Dendritic cell treated with granulocyte-macrophage colony-stimulating factor and Interleukin-4, amounts not matched to agents 40 ng/mL and 50 ng/mL, for 4 days (primary cell): Measurements from ENCODE around the gene MPZL2.

Experiments used
- H3K27ac Mint-ChIP-seq: one replicate; pipeline ENCODE4 v1.8.0; 2022; ENCODE audit warnings: mild to moderate bottlenecking, mixed read lengths
- H3K27me3 Mint-ChIP-seq: one replicate; pipeline ENCODE4 v1.8.0; 2022; ENCODE audit warnings: mild to moderate bottlenecking, mixed read lengths
- H3K36me3 Mint-ChIP-seq: one replicate; pipeline ENCODE4 v1.8.0; 2022; ENCODE audit warnings: low read depth, mixed read lengths
- H3K4me1 Mint-ChIP-seq: one replicate; pipeline ENCODE4 v1.8.0; 2022; ENCODE audit warnings: low read depth, mixed read lengths
- H3K4me3 Mint-ChIP-seq: one replicate; pipeline ENCODE4 v1.8.0; 2022; ENCODE audit warnings: mild to moderate bottlenecking, moderate library complexity, mixed read lengths
- H3K9me3 Mint-ChIP-seq: one replicate; pipeline ENCODE4 v1.8.0; 2022; ENCODE audit warnings: mixed read lengths
- intact Hi-C: fragments of 100-400 bp; cut with micrococcal nuclease; formaldehyde crosslinking; loops from one replicate; pipeline ENCODE4 v1.15.0; 2022

Gene MPZL2

DNA sequence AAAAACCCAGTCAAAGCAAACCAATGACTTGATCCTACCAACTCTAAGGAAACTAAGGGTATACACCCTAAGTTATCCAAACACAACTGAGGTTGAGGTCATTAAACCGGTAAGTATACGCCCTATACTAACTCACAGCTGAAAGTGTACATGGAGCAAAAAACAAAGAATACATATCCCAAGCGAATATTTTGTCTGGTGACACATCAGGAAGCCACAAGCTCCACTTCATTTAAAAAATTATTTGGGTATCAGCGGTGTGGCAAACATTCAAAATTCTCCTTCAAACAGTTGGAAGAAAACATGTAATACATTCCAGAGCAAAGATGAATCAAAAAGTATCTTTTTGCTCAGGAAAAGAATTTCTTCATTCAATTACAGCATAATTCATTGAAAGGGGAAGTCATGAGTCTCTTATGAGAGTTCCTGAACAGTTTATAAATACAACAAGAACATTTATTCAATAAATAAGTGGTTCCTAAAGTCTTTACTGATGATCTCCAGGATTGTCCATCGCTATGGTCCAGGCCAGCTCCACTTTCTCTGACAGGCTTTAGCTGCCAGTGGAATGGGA lies 34.7 kb downstream of the MPZL2 start:
- Mint-ChIP-seq H3K27ac (peak overlapping the region; percentile 83), H3K4me1 (peaks cover 52% of the 10 kb centered on the region)

DNA sequence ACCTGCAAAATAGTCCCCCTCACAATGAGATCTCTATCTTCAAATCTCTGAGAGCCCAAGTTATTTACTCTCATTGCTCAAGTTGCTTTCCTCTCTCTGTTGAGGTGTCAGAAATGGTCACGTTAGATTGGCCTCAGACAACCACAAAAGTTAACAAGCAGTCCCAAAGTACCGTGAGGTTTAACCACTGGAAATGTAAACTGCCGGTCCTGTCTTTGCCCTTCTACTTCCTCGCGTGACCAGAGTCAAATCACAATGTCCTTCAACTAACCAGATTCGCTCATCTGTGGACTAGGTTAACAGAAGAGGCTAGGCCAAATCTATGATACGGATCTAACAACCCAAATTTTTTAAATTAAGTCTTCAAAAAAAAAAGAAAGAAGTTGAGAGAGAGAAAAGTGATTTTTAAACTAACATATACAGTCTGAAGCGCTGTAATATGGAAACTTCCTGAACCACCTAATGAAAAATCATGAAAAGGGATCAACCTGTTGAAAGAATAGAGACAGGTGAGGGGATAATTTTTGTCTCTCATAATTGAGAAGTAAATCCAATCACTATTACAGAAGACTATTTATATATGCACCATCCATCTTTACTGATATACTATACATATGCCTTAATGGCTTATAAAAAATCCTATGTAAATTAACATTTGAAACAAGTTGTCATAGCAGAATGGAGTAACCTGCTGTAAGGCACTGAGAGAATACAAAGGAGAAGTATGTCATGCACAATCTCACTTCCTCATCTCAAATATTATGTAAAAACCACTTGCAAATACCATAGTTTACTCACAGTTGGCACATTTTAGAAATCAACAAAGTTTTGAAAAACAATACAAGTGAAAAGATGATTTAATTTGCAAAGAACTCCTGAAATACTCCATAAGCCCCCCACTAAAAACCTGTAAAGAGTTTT lies 36.0 kb downstream of the MPZL2 start:
- peak overlapping the region; percentile 83 for H3K27ac Mint-ChIP-seq
- intact Hi-C loops, result loop anchor here (2.0 kb wide), 1 partner anchor 13 kb away; no protein-coding TSS in a partner anchor
- no peaks in the 10 kb centered on the region for H3K27me3 Mint-ChIP-seq
- no peak overlapping the region for H3K4me3 Mint-ChIP-seq
- peaks cover 19% of the 10 kb centered on the region for H3K36me3 Mint-ChIP-seq
- no peaks in the 10 kb centered on the region for H3K9me3 Mint-ChIP-seq
- H3K4me1 Mint-ChIP-seq, result peaks cover 58% of the 10 kb centered on the region

More for the DNA sequence above, 34.7 kb downstream of the MPZL2 start:
- no peaks in the 10 kb centered on the region for H3K9me3 Mint-ChIP-seq
- H3K36me3 Mint-ChIP-seq, result peaks cover 17% of the 10 kb centered on the region
- no peaks in the 10 kb centered on the region for H3K27me3 Mint-ChIP-seq
- peak overlapping the region; percentile 7 for H3K4me3 Mint-ChIP-seq
- intact Hi-C loops, result loop anchor here (2.0 kb wide), 1 partner anchor 15 kb away; no protein-coding TSS in a partner anchor

DNA sequence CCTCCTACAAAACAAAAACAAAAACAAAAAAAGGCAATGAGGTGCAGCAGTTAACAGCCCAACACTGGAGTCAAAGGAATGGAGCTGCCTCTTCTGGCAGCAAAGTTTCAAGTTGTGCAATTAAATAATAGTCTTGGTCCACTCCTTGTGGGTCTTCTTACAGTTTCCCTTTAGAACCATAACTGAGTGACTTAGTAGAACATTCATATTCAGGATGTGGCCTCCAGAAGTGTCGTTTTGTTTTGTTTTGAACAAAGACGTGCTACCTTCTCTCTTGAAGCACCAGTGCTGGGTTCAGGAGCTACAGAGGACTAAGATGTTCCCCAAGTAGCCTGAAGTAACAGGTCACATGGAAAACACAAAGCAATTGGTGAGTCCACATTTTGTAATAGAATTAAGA lies 37.3 kb downstream of the MPZL2 start:
- Mint-ChIP-seq H3K36me3 (peaks cover 31% of the 10 kb centered on the region), H3K9me3 (no peaks in the 10 kb centered on the region), H3K4me3 (no peak overlapping the region), H3K27ac (peak overlapping the region; percentile 83), H3K27me3 (no peaks in the 10 kb centered on the region), H3K4me1 (peaks cover 71% of the 10 kb centered on the region)
- intact Hi-C loops, result no loop called here

DNA sequence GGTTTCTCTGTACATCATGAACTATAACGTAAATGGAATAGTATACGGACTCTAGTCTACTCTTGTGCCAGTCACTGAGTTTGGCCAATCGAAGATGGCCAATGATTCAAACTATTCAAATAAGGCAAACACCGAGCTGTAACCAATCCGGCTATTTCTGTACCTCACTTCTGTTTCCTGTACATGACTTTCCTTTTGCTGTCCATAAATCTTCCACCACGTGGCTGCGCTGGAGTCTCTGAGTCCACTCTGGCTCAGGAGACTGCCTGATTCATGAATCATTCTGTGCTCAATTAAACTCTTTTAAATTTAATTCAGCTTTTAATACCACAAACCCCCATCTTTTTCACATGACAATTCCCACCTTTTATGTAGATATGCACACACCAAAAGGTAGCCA lies 37.8 kb downstream of the MPZL2 start:
- peak overlapping the region; percentile 83 for H3K27ac Mint-ChIP-seq
- H3K36me3 Mint-ChIP-seq, result peaks cover 36% of the 10 kb centered on the region
- no peaks in the 10 kb centered on the region for H3K9me3 Mint-ChIP-seq
- no peak overlapping the region for H3K4me3 Mint-ChIP-seq
- H3K27me3 Mint-ChIP-seq, result no peaks in the 10 kb centered on the region
- intact Hi-C loops, result no loop called here
- H3K4me1 Mint-ChIP-seq, result peaks cover 76% of the 10 kb centered on the region

DNA sequence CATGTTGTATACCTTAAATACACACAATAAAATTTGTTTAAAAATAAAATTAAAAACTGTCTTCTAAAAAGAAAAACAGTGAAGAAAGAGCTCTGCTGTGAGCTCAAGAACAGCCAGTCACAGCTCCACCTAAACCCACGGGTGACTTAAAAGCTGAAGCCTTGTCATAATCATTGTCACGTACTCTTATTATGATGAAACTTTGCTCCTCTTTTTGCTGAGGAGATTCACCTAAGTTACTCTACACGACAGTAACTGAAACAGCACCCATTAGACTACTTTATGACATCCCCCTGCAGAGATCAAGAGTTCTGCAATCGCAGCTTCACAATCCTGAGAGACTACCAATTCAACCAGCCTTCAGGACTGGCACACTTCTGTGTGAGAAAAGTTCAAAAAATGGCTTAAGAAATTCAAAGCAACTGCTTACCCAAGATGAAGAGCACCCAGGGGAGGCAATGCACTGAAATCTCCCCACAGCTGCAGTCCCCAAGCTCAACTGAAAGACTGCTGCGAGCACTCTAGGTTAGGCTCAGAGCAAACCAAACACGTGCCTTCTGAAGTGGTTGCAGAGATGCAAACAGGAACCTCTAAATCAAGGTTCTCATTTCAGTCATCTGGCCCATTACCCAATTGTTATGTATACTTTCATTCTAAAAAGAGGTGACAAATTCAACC lies 39.4 kb downstream of the MPZL2 start, which contains the start of gene JAML:
TSS of gene JAML (minus strand) at position 501 of the 678 bp plus-strand sequence. CDS start 10,145 bp downstream, outside the sequence.
- Mint-ChIP-seq H3K4me3 (peak within 1 kb of the TSS; percentile 89), H3K27ac (peak within 1 kb of the TSS; percentile 91), H3K27me3 (no peaks in the 10 kb centered on the region), H3K9me3 (no peaks in the 10 kb centered on the region), H3K36me3 (peaks cover 52% of the 10 kb centered on the region), H3K4me1 (peaks cover 88% of the 10 kb centered on the region)
- intact Hi-C loops, result no loop called here

DNA sequence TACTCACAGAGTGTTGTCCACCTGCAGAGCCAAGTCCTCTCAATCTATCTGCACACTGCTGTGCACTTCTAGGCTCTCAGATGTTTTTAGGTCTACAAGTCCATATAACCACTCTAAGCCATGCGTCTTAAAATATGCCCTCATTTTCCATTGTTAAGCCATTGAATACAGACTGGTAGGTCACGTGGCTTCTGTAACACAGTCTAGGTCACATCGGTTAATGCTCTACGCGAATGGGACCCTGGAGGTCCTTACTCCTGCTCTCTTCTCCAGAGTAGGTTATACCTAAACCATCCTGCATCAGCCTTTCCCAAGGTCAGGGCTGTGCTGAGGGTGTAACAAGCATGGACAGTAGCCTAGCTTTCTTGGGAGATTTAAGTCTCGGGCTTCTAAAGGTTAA lies 40.1 kb downstream of the MPZL2 start:
- Mint-ChIP-seq H3K27me3 (no peaks in the 10 kb centered on the region), H3K36me3 (peaks cover 59% of the 10 kb centered on the region), H3K27ac (peak overlapping the region; percentile 91), H3K9me3 (no peaks in the 10 kb centered on the region), H3K4me1 (peaks cover 88% of the 10 kb centered on the region), H3K4me3 (peak overlapping the region; percentile 89)
- intact Hi-C loops, result no loop called here

DNA sequence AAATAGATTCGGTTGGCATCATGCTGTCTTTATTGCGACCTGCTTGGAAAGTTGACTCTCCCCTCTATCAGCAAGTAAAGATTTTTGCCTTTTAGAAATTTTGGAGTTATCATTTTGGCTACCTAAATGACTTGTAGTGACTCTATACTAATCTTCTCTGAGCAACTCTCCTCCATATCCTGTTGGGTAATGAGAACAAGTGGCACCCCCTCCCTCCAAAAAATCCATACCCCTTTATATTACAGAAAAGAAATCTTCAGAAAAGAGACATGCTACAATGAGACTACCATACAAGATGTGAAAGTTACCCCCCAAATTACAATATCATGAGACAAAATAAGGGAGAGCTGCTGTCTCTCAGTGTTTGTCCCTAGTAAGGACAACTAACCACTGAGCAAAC lies 40.5 kb downstream of the MPZL2 start:
- peak overlapping the region; percentile 91 for H3K27ac Mint-ChIP-seq
- peaks cover 63% of the 10 kb centered on the region for H3K36me3 Mint-ChIP-seq
- H3K4me3 Mint-ChIP-seq, result peak overlapping the region; percentile 89
- intact Hi-C loops, result no loop called here
- H3K27me3 Mint-ChIP-seq, result no peaks in the 10 kb centered on the region
- H3K9me3 Mint-ChIP-seq, result no peaks in the 10 kb centered on the region
- H3K4me1 Mint-ChIP-seq, result peaks cover 88% of the 10 kb centered on the region

DNA sequence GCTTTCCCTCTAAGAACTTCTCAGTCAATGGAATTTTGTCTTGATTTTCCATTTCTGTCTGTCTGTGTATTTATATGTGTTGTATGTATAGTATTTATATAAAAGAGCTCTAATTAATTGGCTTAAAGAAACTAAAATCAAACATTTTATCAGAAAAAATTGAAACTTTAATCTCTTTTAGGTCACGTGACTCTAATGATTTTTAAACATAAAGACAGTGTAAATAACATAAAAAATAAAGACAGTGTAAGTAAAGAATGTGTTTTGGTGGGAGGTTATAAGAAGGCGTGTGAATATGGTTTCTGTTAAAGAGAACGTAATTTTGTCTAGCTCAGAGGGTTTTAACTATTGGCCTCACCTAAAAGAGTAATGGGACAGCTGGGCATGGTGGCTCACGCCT lies 41.7 kb downstream of the MPZL2 start:
- H3K27me3 Mint-ChIP-seq, result no peaks in the 10 kb centered on the region
- H3K36me3 Mint-ChIP-seq, result peaks cover 73% of the 10 kb centered on the region
- H3K4me3 Mint-ChIP-seq, result peak overlapping the region; percentile 82
- peaks cover 92% of the 10 kb centered on the region for H3K4me1 Mint-ChIP-seq
- no peaks in the 10 kb centered on the region for H3K9me3 Mint-ChIP-seq
- H3K27ac Mint-ChIP-seq, result peak overlapping the region; percentile 91
- intact Hi-C loops, result no loop called here

DNA sequence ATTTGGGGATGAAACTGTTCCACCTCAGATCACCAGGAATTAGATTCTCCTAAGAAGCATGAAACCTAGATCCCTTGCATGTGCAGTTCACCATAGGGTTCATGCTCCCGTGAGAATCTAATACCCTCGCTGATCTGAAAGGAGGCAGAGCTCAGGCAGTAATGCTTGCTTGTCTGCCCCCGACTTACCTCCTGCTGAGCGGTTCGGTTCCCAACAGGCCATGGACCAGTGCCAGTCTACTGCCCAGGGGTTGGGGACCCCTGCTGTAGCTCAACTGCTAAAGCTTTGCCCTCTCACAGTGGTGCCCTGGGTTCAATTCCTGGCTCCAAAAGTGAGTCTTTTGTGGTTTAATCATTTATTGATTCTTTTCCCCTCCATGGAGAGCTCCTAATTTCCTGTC lies 42.7 kb downstream of the MPZL2 start:
- peaks cover 79% of the 10 kb centered on the region for H3K36me3 Mint-ChIP-seq
- H3K27ac Mint-ChIP-seq, result peak overlapping the region; percentile 91
- H3K4me1 Mint-ChIP-seq, result peaks cover 95% of the 10 kb centered on the region
- no peaks in the 10 kb centered on the region for H3K9me3 Mint-ChIP-seq
- peak overlapping the region; percentile 68 for H3K4me3 Mint-ChIP-seq
- H3K27me3 Mint-ChIP-seq, result no peaks in the 10 kb centered on the region
- intact Hi-C loops, result no loop called here

DNA sequence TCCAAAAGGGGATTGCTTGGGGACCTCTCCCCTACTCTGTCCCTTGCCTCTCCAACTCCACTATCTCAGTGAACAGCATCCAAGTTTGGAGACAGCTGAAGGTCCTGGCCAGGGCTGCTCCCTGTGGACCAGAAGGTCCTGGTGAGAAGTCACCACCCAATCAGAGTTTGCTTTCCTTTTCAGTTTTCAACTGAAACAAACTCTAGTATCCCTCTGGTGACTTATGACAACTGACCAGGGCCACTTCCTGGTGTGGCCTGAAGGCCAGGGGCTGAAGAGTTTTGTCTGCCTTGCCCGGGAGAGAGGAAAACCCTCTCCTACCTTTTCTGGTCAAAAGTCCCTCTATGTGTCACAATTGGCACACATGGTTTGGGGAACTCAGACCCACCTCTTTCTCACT lies 44.4 kb downstream of the MPZL2 start:
- intact Hi-C loops, result loop anchor here (5.0 kb wide), 1 partner anchor 33 kb away; the partner anchor contains the start of gene MPZL3
- H3K4me3 Mint-ChIP-seq, result peak overlapping the region; percentile 68
- peak overlapping the region; percentile 91 for H3K27ac Mint-ChIP-seq
- H3K9me3 Mint-ChIP-seq, result no peaks in the 10 kb centered on the region
- no peaks in the 10 kb centered on the region for H3K27me3 Mint-ChIP-seq
- H3K4me1 Mint-ChIP-seq, result peaks cover 94% of the 10 kb centered on the region
- peaks cover 87% of the 10 kb centered on the region for H3K36me3 Mint-ChIP-seq

DNA sequence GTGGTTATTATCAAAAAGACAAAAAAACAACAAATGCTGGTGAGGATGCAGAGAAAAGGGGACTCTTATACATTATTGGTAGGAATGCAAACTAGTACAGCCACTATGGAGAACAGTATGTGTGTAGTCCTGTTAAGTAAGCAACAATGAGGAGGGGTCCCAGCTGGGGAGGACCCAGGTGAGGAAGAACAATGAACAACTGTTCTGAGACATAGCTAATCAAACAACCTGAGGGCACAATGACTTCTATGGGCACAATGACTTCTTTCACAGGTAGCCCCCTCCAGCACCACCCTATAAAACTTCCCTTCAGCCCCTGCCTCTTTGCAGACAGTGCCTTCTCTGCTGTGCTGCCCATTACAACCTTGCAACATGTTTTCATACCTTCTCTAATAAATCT lies 44.9 kb downstream of the MPZL2 start:
- H3K4me1 Mint-ChIP-seq, result peaks cover 96% of the 10 kb centered on the region
- H3K27ac Mint-ChIP-seq, result peak overlapping the region; percentile 91
- H3K4me3 Mint-ChIP-seq, result peak overlapping the region; percentile 68
- H3K27me3 Mint-ChIP-seq, result no peaks in the 10 kb centered on the region
- no peaks in the 10 kb centered on the region for H3K9me3 Mint-ChIP-seq
- H3K36me3 Mint-ChIP-seq, result peaks cover 85% of the 10 kb centered on the region
- intact Hi-C loops, result loop anchor here (5.0 kb wide), 1 partner anchor 33 kb away; the partner anchor contains the start of gene MPZL3

DNA sequence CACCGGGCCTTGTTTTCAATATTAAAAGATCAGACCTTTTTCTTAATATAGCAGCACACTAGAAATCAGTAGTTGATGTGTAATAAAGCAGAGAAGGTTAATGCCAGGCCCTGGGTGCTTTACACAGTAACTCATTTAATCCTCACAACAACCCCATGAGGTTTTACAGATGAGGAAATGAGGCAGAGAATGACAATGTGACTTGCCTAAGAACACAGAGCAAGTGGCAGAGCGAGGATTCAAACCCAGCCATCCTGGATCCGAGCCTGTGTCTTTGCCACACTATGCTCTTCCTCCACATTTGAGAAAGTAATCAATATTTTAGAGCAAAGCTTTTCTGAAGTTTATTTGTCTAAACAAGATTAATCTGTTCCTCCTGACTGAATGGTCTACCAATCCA lies 46.5 kb downstream of the MPZL2 start:
- Mint-ChIP-seq H3K4me3 (peak overlapping the region; percentile 26), H3K4me1 (peaks cover 97% of the 10 kb centered on the region), H3K9me3 (no peaks in the 10 kb centered on the region), H3K36me3 (peaks cover 85% of the 10 kb centered on the region), H3K27me3 (no peaks in the 10 kb centered on the region), H3K27ac (peak overlapping the region; percentile 91)
- intact Hi-C loops, result loop anchor here (5.0 kb wide), 1 partner anchor 35 kb away; the partner anchor contains the start of gene MPZL3

DNA sequence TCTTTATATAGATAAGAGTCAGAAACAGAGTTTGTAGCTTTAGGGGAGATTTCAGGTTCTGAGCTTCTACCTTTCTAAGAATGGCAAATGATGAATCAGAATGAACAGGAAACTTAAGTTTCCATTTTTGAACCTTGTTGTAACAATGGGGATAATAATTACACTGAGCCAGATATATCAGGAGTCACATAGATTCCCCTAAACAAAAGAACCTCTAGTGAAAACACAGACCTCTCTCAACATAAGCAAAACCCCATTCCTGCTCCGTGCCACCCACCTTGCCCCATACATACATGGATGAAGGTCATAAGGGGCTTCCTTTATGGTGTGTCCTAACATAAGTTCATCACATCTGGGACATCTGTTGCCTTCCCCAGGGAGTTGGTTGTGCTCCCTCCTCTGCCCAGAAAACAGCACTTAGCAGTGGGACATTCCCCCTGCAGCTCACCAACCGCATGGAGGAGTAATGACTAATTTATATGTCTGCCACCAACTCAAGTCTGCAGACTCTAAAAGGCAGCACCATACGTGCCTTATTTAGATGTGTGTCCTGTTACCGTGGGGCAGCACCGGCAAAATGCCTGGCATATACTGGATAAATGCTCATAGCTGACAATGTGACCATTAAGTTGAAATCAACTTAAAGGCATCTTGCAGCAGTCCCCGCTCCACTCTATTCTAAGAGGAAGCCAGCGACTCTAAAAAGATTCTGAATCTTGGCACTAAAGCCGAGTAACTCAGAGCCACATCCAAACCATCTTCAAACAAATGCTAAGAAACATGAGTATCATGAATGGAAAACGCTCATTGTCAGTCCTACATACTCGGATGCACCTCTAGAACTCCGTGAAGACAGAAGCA lies 47.2 kb downstream of the MPZL2 start:
- H3K4me1 Mint-ChIP-seq, result peaks cover 97% of the 10 kb centered on the region
- H3K36me3 Mint-ChIP-seq, result peaks cover 85% of the 10 kb centered on the region
- intact Hi-C loops, result loop anchor here (5.0 kb wide), 1 partner anchor 35 kb away; the partner anchor contains the start of gene MPZL3

More for the DNA sequence above, 47.2 kb downstream of the MPZL2 start:
- peak overlapping the region; percentile 91 for H3K27ac Mint-ChIP-seq
- H3K27me3 Mint-ChIP-seq, result no peaks in the 10 kb centered on the region
- peak overlapping the region; percentile 75 for H3K4me3 Mint-ChIP-seq
- no peaks in the 10 kb centered on the region for H3K9me3 Mint-ChIP-seq
